Measurements from ENCODE around the gene BTBD7.

DNA sequence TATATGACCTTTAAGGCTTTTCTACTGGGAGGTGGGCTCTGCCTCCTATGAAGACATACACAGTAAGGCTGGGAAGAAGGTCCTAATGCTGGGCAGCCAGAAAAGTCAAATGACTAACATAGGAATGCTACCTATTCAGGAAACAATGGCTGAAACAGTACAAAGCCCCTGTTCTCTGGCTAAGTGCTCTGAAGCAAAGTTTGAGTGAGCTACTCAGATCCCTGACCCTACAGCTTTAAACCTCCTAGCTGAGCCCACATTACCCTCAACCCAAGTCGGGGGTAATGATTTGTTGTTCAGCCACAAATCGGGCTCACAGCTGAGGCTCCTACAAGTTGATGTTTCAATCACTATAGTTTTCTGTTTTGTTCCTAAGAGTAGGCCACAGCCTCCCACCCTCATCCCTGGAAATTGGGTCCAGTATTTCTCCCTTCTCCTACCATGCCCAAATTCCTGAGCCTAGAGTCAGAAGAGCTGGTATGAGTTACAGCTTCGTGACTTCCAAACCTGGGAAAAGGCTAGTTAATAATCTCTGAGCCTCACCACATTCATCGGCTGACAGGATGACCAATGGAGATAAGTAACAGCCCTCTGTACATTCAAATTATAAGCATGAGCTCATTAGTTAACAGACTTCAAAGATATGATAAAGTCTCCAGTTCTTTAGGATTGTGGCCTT lies 46.5 kb downstream of the BTBD7 start:
- no peak for TF ChIP-seq POLR2A (IDR thresholded peaks at IDR 0.05)
- TF ChIP-seq, protein P1, sequence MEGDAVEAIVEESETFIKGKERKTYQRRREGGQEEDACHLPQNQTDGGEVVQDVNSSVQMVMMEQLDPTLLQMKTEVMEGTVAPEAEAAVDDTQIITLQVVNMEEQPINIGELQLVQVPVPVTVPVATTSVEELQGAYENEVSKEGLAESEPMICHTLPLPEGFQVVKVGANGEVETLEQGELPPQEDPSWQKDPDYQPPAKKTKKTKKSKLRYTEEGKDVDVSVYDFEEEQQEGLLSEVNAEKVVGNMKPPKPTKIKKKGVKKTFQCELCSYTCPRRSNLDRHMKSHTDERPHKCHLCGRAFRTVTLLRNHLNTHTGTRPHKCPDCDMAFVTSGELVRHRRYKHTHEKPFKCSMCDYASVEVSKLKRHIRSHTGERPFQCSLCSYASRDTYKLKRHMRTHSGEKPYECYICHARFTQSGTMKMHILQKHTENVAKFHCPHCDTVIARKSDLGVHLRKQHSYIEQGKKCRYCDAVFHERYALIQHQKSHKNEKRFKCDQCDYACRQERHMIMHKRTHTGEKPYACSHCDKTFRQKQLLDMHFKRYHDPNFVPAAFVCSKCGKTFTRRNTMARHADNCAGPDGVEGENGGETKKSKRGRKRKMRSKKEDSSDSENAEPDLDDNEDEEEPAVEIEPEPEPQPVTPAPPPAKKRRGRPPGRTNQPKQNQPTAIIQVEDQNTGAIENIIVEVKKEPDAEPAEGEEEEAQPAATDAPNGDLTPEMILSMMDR (IDR thresholded peaks at IDR 0.05): no peak
